ENCODE data around the gene SGTB. TPM values are rescaled to one million over a fixed set of nuclear protein-coding genes. Genes with fewer than 3 reads are reported as not detected.

SGTB gene
- total and polyA plus RNA-seq, 2 of the 8 experiments (the other 6 are each of a cell fraction or from before 2014, with no cell fraction given) = 2.2 to 18.7 TPM

DNA sequence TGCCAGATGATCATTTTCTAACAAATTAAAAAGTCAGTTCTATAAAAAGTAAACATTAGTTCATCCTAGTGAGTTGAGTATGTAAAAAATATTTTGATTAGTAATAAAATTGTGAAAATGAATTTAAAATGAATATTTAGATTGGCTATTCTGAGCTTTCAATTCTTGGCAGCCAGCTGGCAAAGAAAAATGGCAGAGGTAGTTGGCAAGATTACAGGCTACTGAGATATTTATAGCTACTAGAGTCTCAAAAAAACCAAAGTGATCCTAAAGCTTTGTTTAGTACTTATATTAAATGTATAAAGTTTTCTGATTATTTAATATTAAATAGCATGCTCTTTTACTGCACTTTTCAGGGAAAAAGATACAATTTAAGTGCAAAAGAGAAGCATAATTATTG lies 25.0 kb downstream of the SGTB start:
- no peak overlapping the region for H2BK5ac ChIP-seq (ENCODE audit: low read depth, low read length)
- ChIA-PET POLR2A (ENCODE audit: partially characterized antibody) (interaction anchor here (0.6 to 1.9 kb wide), 2 partner anchors 11 to 41 kb away, joined by 3 to 6 read pairs; no protein-coding TSS in a partner anchor), CTCF (ENCODE audit: partially characterized antibody) (no interaction called here)
- no peaks in the 10 kb centered on the region for H3K79me2 ChIP-seq (ENCODE audit: control insufficient read depth in 1 of 2, insufficient read depth in 2 of 2, low read length in 2 of 2)
- no peak overlapping the region for H3K56ac ChIP-seq (replicated peaks; ENCODE audit: insufficient read length, low read depth, low read length)
- H2BK20ac ChIP-seq (ENCODE audit: low read length) = no peak overlapping the region
- H3K4ac ChIP-seq (replicated peaks; ENCODE audit: insufficient read length, low read depth, low read length) = no peak overlapping the region
- no peak overlapping the region for H3K9ac ChIP-seq (replicated peaks in 1 of 4; ENCODE audit: extremely low read depth in 1 of 4, low read depth in 3 of 4, low read length in 3 of 4)
- no peaks in the 10 kb centered on the region for H3K79me1 ChIP-seq (ENCODE audit: low read depth, low read length)
- H4K91ac ChIP-seq (replicated peaks; ENCODE audit: insufficient read length, low read length) = no peak overlapping the region
- H3K9me3 ChIP-seq (ENCODE audit: insufficient read depth in 2 of 2, low read depth in 1 of 2, low read length in 1 of 2) = no peaks in the 10 kb centered on the region
- peaks cover 0 to 7% (median 2%) of the 10 kb centered on the region in 4 experiments; a peak in 2 of 7 replicates for H3K4me1 ChIP-seq (replicated peaks in 1 of 4; ENCODE audit: control insufficient read depth in 3 of 4, insufficient read depth in 4 of 4, low read length in 3 of 4)
- H3K23ac ChIP-seq (ENCODE audit: insufficient read length) = no peak overlapping the region
- no peak for FAIRE-seq
- H3K36me3 ChIP-seq (ENCODE audit: control insufficient read depth in 2 of 4, insufficient read depth in 4 of 4, low read length in 3 of 4) = no peaks in the 10 kb centered on the region; a peak in 2 of 8 replicates
- no peak overlapping the region for H2BK15ac ChIP-seq (ENCODE audit: low read length)
- H3K4me2 ChIP-seq (ENCODE audit: insufficient read depth in 1 of 2, low read depth in 2 of 2, low read length in 2 of 2) = no peak overlapping the region
- H4K8ac ChIP-seq (ENCODE audit: extremely low read depth, insufficient read depth, low read length) = no peak overlapping the region
- H2AFZ ChIP-seq (ENCODE audit: low read length) = no peak overlapping the region
- H3K18ac ChIP-seq (ENCODE audit: extremely low read depth, low read length) = no peak overlapping the region
- no peaks in the 10 kb centered on the region; the same call in 1 of the 2 replicates for H3K23me2 ChIP-seq (ENCODE audit: low read depth, low read length)
- H2BK12ac ChIP-seq (ENCODE audit: low read depth, low read length) = no peak overlapping the region
- no peak overlapping the region for H3K4me3 ChIP-seq (ENCODE audit: extremely low read depth in 1 of 4, insufficient read depth in 2 of 4, low read depth in 3 of 4, low read length in 4 of 4)
- no peak overlapping the region for H2BK120ac ChIP-seq (replicated peaks; ENCODE audit: low read depth, low read length)
- peaks cover 0 to 2% of the 10 kb centered on the region in 2 experiments for H4K20me1 ChIP-seq (replicated peaks in 1 of 2; ENCODE audit: control insufficient read depth in 1 of 2, insufficient read depth in 2 of 2, low read length in 2 of 2)
- no peak overlapping the region for H3K14ac ChIP-seq (ENCODE audit: insufficient read length)
- DNase-seq (ENCODE audit: low read depth in 1 of 2, low spot score in 2 of 2) = no peak
- H3K27ac ChIP-seq (ENCODE audit: low read depth, low read length) = no peak overlapping the region
- H4K5ac ChIP-seq (ENCODE audit: insufficient read length, low read depth, low read length) = no peak overlapping the region
- no peak overlapping the region for H2AK5ac ChIP-seq (ENCODE audit: low read depth, low read length)
- H3K27me3 ChIP-seq (replicated peaks in 1 of 4; ENCODE audit: control insufficient read depth in 3 of 4, extremely low read depth in 1 of 4, insufficient read depth in 3 of 4, low read length in 3 of 4) = no peaks in the 10 kb centered on the region
- TF ChIP-seq TBP (IDR thresholded peaks at IDR 0.05; ENCODE audit: low read depth, low read length) (no peak), E2F6 (IDR thresholded peaks at IDR 0.05) (no peak), EP300 (IDR thresholded peaks at IDR 0.05; ENCODE audit: borderline replicate concordance in 1 of 2, low read depth in 2 of 2, low read length in 2 of 2) (no peak), SAP30 (IDR thresholded peaks at IDR 0.05; ENCODE audit: insufficient read depth, insufficient replicate concordance, low read length) (no peak), TEAD4 (IDR thresholded peaks at IDR 0.05; ENCODE audit: low read depth, low read length) (no peak), POU5F1 (IDR thresholded peaks at IDR 0.05; ENCODE audit: low read depth, low read length) (no peak), EGR1 (IDR thresholded peaks at IDR 0.05; ENCODE audit: borderline replicate concordance, low read depth, low read length) (no peak), SIN3A (conservative IDR thresholded peaks at IDR 0.05 in 1 of 2, IDR thresholded peaks at IDR 0.05 in 1 of 2; ENCODE audit: low read depth in 1 of 2, low read length in 2 of 2) (no peak), YY1 (IDR thresholded peaks at IDR 0.05; ENCODE audit: low read depth, low read length) (no peak), HDAC2 (IDR thresholded peaks at IDR 0.05; ENCODE audit: borderline replicate concordance in 1 of 2, low read depth in 2 of 2, low read length in 2 of 2) (no peak), RFX5 (IDR thresholded peaks at IDR 0.05; ENCODE audit: borderline replicate concordance, low read depth, low read length) (no peak), RAD21 (IDR thresholded peaks at IDR 0.05 in 1 of 2, conservative IDR thresholded peaks at IDR 0.05 in 1 of 2; ENCODE audit: low read depth in 2 of 2, low read length in 2 of 2) (no peak), BCL11A (IDR thresholded peaks at IDR 0.05; ENCODE audit: low read depth in 2 of 2, low read length in 2 of 2) (no peak)
